Pancreas (tissue), 10 donors: ENCODE data around the gene FGD1. TPM values are rescaled to one million over a fixed set of nuclear protein-coding genes. Genes with fewer than 3 reads are reported as not detected.
A peak's percentile ranks its signal among the peaks of the same experiment; 100 is the strongest.
"Not testable (repeated sequence)": the region's sequence is repeated elsewhere in the genome, so short reads cannot be mapped to it uniquely, and the experiment has no call there.

Experiments
- ATAC-seq, 4 donors: fragments of 200-7000 bp; cut with Tn5 transposase; one replicate each; pipeline versions ENCODE4 v1.8.0 to v1.9.1; 2020; ENCODE audit warnings: mild to moderate bottlenecking in 4 of 4, moderate library complexity in 4 of 4
- DNase-seq, 6 donors: peaks; one replicate each; pipeline ENCODE4 v3.0.0-alpha.2; 2020
- FAIRE-seq: peaks from 2 replicates; lab custom pipeline; 2012; peaks lifted over from hg19 to GRCh38; lab: Jason Lieb, UNC
- H3K27ac ChIP-seq, 4 donors: fragments of 200-600 bp; sonication (generic); 1 replicate in 3 of 4; 2 replicates in 1 of 4; pipeline versions ENCODE4 v1.5.0 to v1.8.0; 2020
- H3K27me3 ChIP-seq, 4 donors: fragments of 200-600 bp; one replicate each; pipeline ENCODE4 v1.8.0; 2021
- H3K36me3 ChIP-seq, 3 donors: fragments of 200-600 bp; sonication (generic) in 1 of 3; one replicate each; pipeline versions ENCODE4 v1.5.0 to v1.8.0; 2020 to 2021
- H3K4me1 ChIP-seq, 3 donors: fragments of 200-600 bp; one replicate each; pipeline ENCODE4 v1.8.0; 2021
- H3K4me3 ChIP-seq, 4 donors: fragments of 200-600 bp; sonication (generic) in 2 of 4; one replicate each; pipeline versions ENCODE4 v1.5.0 to v1.8.0; 2020 to 2021
- H3K9me3 ChIP-seq, 4 donors: fragments of 200-600 bp; one replicate each; pipeline ENCODE4 v1.8.0; 2021
- WGBS, 2 donors: extraction: QIAGEN DNeasy Blood & Tissue Kit; methylation state at CpG; one replicate each; pipeline ENCODE4 v1.1.7; 2013; 5-methylcytosine and 5-hydroxymethylcytosine counted together
- intact Hi-C, 3 donors: fragments of 100-400 bp; cut with DNase I; formaldehyde crosslinking; loops; one replicate each; pipeline versions ENCODE4 v1.11.1 to v1.14.2; 2022
- polyA plus RNA-seq, 2 donors: library from polyadenylated mRNA; stranded (reverse); fragments of 200-250 nt; gene quantifications; one replicate each; pipeline ENCODE4 v1.2.3, GENCODE V29; 2013
- total RNA-seq, 6 donors: library from RNA; stranded (reverse); fragmentation: NEBNext Ultra II Directional in 4 of 6; extraction: Animal tissue kit (Norgen Biotek cat#: 25700) in 4 of 6; gene quantifications; one replicate each; pipeline versions ENCODE4 v1.2.1 to v1.2.4, GENCODE V29; 2021 to 2023
- TF ChIP-seq, protein P1 (sequence below), 4 donors: fragments of 200-600 bp; sonication (generic) in 3 of 4; IDR thresholded peaks; one replicate each; pipeline versions ENCODE4 v1.5.0 to v1.8.0; 2021; ENCODE audit warnings: antibody characterized with exemption in 4 of 4
- donor health status: healthy with polysubstance abuse.
- donor health status: DM: no; HTN: no; CAD: no; lungs with moderate emphysema.
- donor health status: DM: no; HTN: no; CAD: no.
- donor health status: control.
- donor health status: control.
- donor health status: Bipolar disorder and iron deficiency.
- donor health status: DM: yes; HTN: yes; CAD: no.
- donor health status: DM: no; HTN: no; CAD: no.
- donor health status: DM: no; HTN: no; CAD: no.
- donor health status: DM: yes; HTN: yes; CAD: no.

The FGD1 gene
- total and polyA plus RNA-seq, 8 donors: 1.7 to 4.0 (median 2.8) TPM

DNA sequence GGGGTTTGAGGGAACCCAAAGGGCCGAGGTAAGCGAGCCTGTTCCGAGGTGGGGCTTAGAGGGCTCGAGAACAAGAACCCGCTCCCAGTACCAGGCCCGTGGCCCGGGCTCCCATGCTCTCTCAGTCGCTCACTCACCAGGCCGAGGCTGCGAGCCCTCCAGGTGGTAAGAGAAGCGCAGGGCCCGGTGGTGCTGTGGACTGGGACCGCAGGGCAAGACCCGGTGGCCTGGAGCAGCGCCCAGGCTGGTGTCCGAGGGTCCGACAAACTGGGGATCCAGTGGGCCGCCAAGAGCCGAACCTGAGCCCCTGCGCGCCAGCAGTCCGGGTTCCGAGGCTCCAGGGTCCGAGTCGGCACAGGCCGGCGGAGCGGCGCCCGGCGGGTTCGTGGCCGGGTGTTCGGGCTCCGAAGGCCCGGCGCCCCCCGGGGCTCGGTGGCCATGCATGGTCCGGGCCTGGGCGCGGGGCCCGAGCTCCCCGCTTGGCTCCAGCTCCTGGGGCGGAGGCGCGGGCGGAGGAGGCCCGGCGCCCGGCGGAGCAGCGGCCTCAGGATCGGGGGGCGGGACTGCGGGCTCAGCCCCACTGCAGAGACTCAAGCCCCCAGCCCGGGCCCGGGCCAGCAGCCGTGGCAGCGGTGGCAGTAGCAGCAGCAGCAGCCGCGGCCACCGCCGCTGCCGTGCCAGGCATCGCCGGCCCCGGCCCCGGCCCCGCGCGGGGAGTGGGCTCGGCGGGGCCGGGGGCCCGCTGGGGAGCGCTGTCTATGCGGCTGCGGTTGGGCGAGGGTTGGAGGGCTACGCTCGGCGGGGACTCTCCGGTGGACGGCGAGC lies 833 bp downstream of the FGD1 start:
- TF ChIP-seq, protein P1, sequence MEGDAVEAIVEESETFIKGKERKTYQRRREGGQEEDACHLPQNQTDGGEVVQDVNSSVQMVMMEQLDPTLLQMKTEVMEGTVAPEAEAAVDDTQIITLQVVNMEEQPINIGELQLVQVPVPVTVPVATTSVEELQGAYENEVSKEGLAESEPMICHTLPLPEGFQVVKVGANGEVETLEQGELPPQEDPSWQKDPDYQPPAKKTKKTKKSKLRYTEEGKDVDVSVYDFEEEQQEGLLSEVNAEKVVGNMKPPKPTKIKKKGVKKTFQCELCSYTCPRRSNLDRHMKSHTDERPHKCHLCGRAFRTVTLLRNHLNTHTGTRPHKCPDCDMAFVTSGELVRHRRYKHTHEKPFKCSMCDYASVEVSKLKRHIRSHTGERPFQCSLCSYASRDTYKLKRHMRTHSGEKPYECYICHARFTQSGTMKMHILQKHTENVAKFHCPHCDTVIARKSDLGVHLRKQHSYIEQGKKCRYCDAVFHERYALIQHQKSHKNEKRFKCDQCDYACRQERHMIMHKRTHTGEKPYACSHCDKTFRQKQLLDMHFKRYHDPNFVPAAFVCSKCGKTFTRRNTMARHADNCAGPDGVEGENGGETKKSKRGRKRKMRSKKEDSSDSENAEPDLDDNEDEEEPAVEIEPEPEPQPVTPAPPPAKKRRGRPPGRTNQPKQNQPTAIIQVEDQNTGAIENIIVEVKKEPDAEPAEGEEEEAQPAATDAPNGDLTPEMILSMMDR (IDR thresholded peaks at IDR 0.05): no peak
- peak overlapping the region in 2 of 4 donors; percentile 19 to 33 for H3K27ac ChIP-seq
- H3K27me3 ChIP-seq: no peaks in the 10 kb centered on the region
- intact Hi-C loops: no loop called here
- DNase-seq: peak in 5 of 6 donors; percentile 10 to 85 (median 41)
- H3K4me1 ChIP-seq: no peaks in the 10 kb centered on the region
- peak; percentile 39 to 62 (median 48) for ATAC-seq
- H3K9me3 ChIP-seq: no peaks in the 10 kb centered on the region
- no peak for FAIRE-seq
- 2 to 32% methylated on average over 44 to 86 of the region's 86 CpGs for WGBS, 2 donors
- no peaks in the 10 kb centered on the region for H3K36me3 ChIP-seq
- peak overlapping the region; percentile 38 to 58 (median 46) for H3K4me3 ChIP-seq

DNA sequence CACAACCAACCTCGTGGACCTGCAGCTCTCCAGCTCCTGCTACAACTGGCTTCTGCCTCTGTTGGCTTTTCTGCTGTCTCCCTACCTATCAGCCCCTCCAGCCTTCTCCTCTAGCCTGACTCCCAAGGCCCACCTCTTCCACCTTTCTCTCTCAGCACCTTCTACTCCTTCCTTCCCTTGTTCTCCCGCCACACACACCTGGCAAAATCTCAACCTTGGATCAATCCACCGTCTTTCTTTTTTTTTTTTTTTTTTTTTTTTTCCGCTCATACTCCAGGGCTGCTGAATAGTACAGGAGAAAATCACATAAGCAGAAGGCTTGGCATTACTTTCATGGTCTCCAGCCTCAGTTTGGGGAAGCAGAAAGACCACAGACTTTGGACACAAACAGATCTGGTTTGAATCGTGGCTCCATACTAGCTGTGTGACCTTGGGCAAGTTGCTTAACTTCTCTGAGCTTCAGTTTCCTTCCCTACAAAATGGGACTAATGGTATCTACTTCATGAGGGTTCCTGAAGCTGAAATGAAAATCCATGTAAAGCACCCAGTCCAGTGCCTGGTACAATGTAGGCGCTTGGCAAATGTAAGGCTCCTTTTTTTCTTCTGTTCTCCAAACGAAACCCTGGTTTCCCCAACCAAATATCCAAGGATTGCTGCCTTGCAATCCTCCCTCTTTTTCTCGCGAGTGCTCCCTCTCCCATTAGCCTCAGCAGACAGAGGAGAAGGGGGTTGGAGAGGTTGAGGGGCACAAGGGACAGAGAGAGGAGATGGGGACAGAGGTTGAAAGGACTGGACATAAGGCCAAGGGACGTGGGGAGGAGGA lies 1.7 kb downstream of the FGD1 start:
- Histone ChIP-seq H3K4me3 (peak overlapping the region; percentile 38 to 58 (median 46)), H3K27me3 (no peaks in the 10 kb centered on the region), H3K9me3 (no peaks in the 10 kb centered on the region), H3K4me1 (no peaks in the 10 kb centered on the region), H3K36me3 (no peaks in the 10 kb centered on the region), H3K27ac (no peak overlapping the region)
- intact Hi-C loops: no loop called here
- DNase-seq (no peak), FAIRE-seq (no peak), ATAC-seq (no peak)
- WGBS, 2 donors: 15 to 26% methylated on average over 10 of the region's 10 CpGs
- TF ChIP-seq, protein P1 (IDR thresholded peaks at IDR 0.05): no peak

DNA sequence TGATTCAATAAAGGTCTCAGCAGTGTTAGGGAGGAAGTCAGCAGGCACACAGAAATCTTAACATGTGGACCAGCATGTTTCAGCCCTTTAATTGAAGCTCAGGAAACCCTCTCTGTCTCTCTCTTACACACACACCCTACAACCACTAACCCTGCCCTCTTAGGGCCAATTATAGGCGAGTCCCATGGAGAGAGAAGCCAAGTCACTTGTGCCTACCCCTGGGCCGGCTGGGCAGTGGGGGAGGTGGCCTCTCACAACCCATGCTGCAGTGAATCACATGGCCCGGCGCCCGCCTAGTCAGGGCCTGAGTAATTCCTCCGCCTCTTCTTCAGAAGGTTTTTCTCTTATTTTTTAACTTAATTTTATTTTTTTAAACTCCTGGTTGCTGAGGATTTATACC lies 3.7 kb downstream of the FGD1 start:
- Histone ChIP-seq H3K4me1 (no peaks in the 10 kb centered on the region), H3K4me3 (no peak overlapping the region), H3K27ac (no peak overlapping the region), H3K27me3 (no peaks in the 10 kb centered on the region), H3K36me3 (no peaks in the 10 kb centered on the region), H3K9me3 (no peaks in the 10 kb centered on the region)
- 72 to 77% methylated on average over 6 of the region's 6 CpGs for WGBS, 2 donors
- intact Hi-C loops: no loop called here
- ATAC-seq: no peak
- TF ChIP-seq, protein P1 (IDR thresholded peaks at IDR 0.05): no peak
- no peak for DNase-seq
- FAIRE-seq: no peak

DNA sequence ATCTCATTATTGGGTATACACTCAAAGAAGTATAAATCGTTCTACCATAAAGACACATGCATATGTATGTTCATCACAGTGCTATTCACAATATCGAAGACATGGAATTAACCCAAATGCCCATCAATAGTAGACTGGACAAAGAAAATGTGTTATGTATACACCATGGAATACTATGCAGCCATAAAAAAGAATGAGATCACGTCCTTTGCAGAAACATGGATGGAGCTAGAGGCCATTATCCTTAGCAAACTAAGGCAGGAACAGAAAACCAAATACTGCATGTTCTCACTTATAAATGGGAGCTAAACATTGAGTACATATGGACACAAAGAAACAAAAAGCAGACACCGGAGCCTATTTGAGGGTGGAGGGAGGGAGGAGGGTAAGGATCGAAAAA lies 6.2 kb downstream of the FGD1 start:
- DNase-seq, H3K9me3 ChIP-seq, H3K4me1 ChIP-seq, H3K27ac ChIP-seq, ATAC-seq, H3K27me3 ChIP-seq, H3K36me3 ChIP-seq, H3K4me3 ChIP-seq, intact Hi-C loops, FAIRE-seq: not testable (repeated sequence)
- 81 to 98% methylated on average over 5 of the region's 5 CpGs for WGBS, 2 donors

DNA sequence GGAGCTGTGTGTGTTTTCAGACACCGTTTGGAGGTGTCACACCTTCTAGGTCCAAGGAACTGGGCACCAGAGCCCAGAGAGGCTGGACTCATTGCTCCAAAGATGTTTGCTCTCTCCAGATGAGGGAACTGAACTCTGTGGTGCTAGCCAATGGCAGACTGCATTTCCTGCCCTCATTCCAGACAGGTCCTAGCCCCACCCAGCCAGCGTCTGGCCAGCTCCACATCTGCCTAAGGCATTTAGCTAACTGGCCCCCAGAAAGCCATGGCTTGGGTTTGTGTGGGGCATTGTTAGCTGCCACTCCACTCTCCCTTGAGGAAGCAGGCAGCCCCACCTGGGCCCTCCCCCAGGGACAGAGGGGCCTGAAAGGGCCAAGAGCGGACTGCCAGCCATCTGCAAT lies 11.4 kb downstream of the FGD1 start:
- Histone ChIP-seq H3K27me3 (no peaks in the 10 kb centered on the region), H3K27ac (no peak overlapping the region), H3K36me3 (no peaks in the 10 kb centered on the region), H3K4me3 (no peak overlapping the region), H3K4me1 (no peaks in the 10 kb centered on the region), H3K9me3 (no peaks in the 10 kb centered on the region)
- no peak for ATAC-seq
- intact Hi-C loops: no loop called here
- FAIRE-seq: no peak
- no peak for DNase-seq
- WGBS, 2 donors: 60 to 72% methylated on average over 3 of the region's 3 CpGs
- TF ChIP-seq, protein P1 (IDR thresholded peaks at IDR 0.05): no peak
